Prostate gland (tissue), 2 donors: ENCODE data around the gene CEP128.

Experiments used
- POLR2A ChIP-seq: fragments of 450-650 bp; IDR thresholded peaks from one replicate; pipeline ENCODE4 v1.6.1; 2016; ENCODE audit warnings: antibody characterized with exemption, mild to moderate bottlenecking
- TF ChIP-seq, protein P1 (sequence below), 4 experiments: fragments of 200-600 bp in 2 of 4; fragments of 450-650 bp in 2 of 4; sonication (generic) in 2 of 4; IDR thresholded peaks; 1 replicate in 3 of 4; 2 replicates in 1 of 4; pipeline ENCODE4 v1.5.1; 2016 to 2019; ENCODE audit warnings: antibody characterized with exemption in 4 of 4, mild to moderate bottlenecking in 2 of 4, moderate library complexity in 2 of 4

DNA sequence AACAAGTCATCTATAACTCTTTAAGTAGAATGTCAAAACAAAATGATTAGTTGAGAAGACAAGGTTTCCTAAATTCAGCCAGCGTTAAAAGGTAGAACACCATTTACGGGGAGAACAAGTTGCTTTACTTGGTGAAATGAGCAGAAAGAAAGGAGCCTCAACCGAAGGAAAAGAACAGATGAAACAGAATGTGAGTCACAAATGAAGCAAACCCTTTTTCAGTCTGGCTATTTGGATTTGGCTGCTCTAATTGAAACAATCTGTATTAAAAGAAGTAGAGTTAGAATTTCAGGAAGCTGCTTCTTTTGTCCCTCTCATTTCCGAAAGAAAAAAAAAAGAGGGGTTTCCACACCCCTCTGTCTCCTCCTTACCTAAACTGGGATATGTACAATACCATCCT lies 34.6 kb downstream of the CEP128 start:
- TF ChIP-seq, protein P1, sequence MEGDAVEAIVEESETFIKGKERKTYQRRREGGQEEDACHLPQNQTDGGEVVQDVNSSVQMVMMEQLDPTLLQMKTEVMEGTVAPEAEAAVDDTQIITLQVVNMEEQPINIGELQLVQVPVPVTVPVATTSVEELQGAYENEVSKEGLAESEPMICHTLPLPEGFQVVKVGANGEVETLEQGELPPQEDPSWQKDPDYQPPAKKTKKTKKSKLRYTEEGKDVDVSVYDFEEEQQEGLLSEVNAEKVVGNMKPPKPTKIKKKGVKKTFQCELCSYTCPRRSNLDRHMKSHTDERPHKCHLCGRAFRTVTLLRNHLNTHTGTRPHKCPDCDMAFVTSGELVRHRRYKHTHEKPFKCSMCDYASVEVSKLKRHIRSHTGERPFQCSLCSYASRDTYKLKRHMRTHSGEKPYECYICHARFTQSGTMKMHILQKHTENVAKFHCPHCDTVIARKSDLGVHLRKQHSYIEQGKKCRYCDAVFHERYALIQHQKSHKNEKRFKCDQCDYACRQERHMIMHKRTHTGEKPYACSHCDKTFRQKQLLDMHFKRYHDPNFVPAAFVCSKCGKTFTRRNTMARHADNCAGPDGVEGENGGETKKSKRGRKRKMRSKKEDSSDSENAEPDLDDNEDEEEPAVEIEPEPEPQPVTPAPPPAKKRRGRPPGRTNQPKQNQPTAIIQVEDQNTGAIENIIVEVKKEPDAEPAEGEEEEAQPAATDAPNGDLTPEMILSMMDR (IDR thresholded peaks at IDR 0.05): no peak
- no peak for TF ChIP-seq POLR2A
